Nephron (organoid): ENCODE data around the gene PGLYRP2.

Experiments used
- H3K27ac Mint-ChIP-seq, 3 experiments: 2 replicates each; pipeline ENCODE4 v1.8.0; 2020; ENCODE audit warnings: mixed read lengths in 3 of 3, mild to moderate bottlenecking in 2 of 3, moderate library complexity in 1 of 3
- H3K27me3 Mint-ChIP-seq: 2 replicates; pipeline ENCODE4 v1.8.0; 2021; ENCODE audit warnings: low read depth, mild to moderate bottlenecking, moderate library complexity, mixed read lengths
- H3K36me3 Mint-ChIP-seq: 2 replicates; pipeline ENCODE4 v1.8.0; 2020; ENCODE audit warnings: low read depth, mixed read lengths
- H3K4me1 Mint-ChIP-seq: 2 replicates; pipeline ENCODE4 v1.8.0; 2020; ENCODE audit warnings: mixed read lengths
- H3K4me3 Mint-ChIP-seq, 3 experiments: 2 replicates each; pipeline ENCODE4 v1.8.0; 2020; ENCODE audit warnings: mild to moderate bottlenecking in 3 of 3, mixed read lengths in 3 of 3, moderate library complexity in 2 of 3
- H3K9me3 Mint-ChIP-seq: 2 replicates; pipeline ENCODE4 v1.8.0; 2020; ENCODE audit warnings: mixed read lengths
- TF ChIP-seq, protein P1 (sequence below), 3 experiments: fragments of 200-600 bp; sonication (generic); IDR thresholded peaks; one replicate each; pipeline ENCODE4 v1.5.0; 2021; ENCODE audit warnings: antibody characterized with exemption in 3 of 3; ENCODE audit not compliant: unreplicated experiment in 3 of 3

PGLYRP2 gene

DNA sequence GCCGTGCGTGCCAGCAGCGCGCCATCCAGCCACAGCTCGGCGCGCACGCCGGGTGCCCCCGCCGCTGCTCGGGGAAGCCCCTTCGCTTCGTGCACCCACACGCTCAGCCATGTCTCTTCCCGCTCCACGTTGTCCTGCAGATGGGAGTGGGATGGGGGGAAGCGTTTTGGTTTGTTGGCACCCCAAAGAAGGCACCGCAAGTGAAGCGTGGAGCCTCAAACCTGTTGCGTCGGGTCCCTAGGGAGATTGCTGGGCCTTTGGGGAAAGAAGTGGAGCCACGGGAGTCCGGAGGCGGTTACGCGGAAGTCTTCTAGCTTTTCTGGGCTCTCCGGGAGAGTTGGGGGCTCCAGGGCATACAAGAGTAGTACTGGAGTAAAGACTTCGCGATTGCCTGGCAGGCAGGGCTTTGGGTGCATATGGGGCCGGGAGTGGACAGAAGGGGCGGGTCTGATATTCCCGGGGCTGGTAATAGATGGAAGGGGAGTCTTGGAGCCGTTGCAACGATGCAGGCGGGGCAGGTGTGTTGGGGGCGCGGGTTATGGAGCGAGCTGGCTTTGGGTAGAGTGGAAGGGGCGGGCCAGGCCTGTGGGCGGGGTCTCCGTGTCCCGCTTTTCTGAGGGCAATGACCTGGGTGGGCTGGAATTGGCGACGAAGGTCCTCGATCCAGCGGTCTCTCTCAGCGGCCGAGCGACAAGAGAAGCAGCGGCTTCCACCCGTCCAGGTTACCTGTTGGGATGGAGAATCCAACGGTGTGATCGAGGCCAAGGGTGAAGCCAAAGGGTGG lies 21.4 kb downstream of the PGLYRP2 start:
- Mint-ChIP-seq H3K27me3 (peaks cover 92% of the 10 kb centered on the region), H3K36me3 (peaks cover 4% of the 10 kb centered on the region), H3K9me3 (no peaks in the 10 kb centered on the region), H3K4me3 (no peak overlapping the region), H3K27ac (no peak overlapping the region), H3K4me1 (peaks cover 8% of the 10 kb centered on the region)
- TF ChIP-seq, protein P1, sequence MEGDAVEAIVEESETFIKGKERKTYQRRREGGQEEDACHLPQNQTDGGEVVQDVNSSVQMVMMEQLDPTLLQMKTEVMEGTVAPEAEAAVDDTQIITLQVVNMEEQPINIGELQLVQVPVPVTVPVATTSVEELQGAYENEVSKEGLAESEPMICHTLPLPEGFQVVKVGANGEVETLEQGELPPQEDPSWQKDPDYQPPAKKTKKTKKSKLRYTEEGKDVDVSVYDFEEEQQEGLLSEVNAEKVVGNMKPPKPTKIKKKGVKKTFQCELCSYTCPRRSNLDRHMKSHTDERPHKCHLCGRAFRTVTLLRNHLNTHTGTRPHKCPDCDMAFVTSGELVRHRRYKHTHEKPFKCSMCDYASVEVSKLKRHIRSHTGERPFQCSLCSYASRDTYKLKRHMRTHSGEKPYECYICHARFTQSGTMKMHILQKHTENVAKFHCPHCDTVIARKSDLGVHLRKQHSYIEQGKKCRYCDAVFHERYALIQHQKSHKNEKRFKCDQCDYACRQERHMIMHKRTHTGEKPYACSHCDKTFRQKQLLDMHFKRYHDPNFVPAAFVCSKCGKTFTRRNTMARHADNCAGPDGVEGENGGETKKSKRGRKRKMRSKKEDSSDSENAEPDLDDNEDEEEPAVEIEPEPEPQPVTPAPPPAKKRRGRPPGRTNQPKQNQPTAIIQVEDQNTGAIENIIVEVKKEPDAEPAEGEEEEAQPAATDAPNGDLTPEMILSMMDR (IDR thresholded peaks at IDR 0.05; ENCODE audit: unreplicated experiment in 3 of 3), result no peak

DNA sequence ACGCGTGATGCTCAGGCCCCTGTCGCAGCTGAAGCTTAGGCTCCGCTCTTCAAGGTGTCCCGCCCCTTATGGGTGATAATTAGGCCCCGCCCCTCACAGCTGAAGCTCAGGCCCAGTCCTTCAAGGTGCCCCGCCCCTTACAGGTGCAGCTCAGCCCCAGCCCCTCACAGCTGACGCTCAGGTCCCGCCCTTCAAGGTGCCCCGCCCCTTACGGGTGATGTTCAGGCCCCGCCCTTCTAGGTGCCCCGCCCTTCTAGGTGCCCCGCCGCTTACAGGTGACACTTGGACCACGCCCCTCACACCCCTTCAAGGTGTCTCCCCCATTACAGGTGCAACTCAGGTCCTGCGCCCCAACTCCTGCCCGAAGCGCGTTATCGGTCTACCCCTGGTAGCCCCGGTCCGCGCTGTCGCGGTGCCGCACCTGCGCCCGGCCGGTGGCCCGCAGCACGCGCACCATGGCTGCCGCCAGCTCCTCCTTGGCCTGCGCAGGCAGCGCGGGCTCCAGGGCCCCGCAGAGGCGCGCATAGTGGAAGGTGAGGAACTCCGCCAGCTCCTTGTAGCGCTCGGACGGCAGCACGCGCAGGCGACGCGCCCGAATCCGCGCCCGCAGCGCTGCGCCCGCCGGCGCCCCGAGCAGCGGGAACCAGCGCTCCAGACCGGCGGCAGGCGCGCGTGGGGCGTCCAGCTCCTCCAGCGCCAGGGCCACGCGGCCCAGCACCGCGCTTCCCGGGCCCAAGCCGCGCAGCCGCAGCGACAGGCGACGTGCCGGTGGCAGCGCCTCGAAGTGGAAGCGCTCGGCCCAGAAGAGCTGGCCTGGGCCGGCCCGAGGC lies 22.2 kb downstream of the PGLYRP2 start:
- TF ChIP-seq, protein P1 (IDR thresholded peaks at IDR 0.05; ENCODE audit: unreplicated experiment in 3 of 3), result no peak
- Mint-ChIP-seq H3K9me3 (no peaks in the 10 kb centered on the region), H3K27me3 (peaks cover 84% of the 10 kb centered on the region), H3K36me3 (peaks cover 4% of the 10 kb centered on the region), H3K4me3 (no peak overlapping the region), H3K4me1 (peaks cover 8% of the 10 kb centered on the region), H3K27ac (no peak overlapping the region)

DNA sequence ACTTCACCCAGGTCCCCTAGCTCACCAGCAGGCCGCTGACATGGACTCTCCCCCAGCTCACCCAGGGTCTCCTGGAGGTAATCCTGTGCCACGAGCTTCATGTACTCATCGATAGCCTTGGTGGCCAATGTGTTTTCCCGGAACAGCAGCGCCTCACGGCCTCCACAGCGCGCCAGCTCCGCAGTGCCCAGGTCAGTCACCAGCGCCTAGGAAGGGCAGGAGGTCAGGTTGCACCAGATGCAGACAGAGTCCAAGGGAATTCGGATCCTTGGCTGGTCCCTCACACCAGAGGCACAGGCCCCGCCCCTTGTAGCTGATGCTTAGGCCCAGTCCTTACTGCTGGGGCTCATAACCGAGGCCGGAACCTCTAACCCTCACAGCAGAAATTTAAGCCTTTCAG lies 22.9 kb downstream of the PGLYRP2 start:
- Mint-ChIP-seq H3K27ac (no peak overlapping the region), H3K27me3 (peaks cover 84% of the 10 kb centered on the region), H3K9me3 (no peaks in the 10 kb centered on the region), H3K4me3 (no peak overlapping the region), H3K4me1 (peaks cover 8% of the 10 kb centered on the region), H3K36me3 (peaks cover 4% of the 10 kb centered on the region)
- TF ChIP-seq, protein P1 (IDR thresholded peaks at IDR 0.05; ENCODE audit: unreplicated experiment in 3 of 3), result no peak

DNA sequence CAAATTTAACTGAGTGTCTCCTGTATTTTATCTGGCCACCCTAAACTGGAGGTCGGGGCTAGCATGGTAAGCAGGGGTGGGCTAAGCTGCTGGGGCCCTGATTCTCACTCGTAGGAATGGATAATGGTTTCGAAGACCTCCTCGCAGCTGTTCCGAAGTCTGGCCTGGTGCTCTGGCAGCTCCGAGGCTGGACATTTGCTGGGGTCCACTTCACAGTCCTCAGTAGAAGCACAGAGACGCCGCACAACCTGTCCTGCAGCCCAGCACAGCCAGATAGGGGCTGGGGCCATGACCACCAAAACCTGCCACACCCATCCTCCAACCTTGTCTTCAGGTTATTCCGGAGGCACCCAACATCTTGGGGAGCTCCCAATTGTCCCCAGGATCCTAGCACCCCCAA lies 23.3 kb downstream of the PGLYRP2 start:
- no peaks in the 10 kb centered on the region for H3K9me3 Mint-ChIP-seq
- peaks cover 84% of the 10 kb centered on the region for H3K27me3 Mint-ChIP-seq
- no peak overlapping the region for H3K4me3 Mint-ChIP-seq
- no peak overlapping the region for H3K27ac Mint-ChIP-seq
- H3K4me1 Mint-ChIP-seq, result peaks cover 8% of the 10 kb centered on the region
- H3K36me3 Mint-ChIP-seq, result peaks cover 4% of the 10 kb centered on the region
- TF ChIP-seq, protein P1 (IDR thresholded peaks at IDR 0.05; ENCODE audit: unreplicated experiment in 3 of 3), result no peak

DNA sequence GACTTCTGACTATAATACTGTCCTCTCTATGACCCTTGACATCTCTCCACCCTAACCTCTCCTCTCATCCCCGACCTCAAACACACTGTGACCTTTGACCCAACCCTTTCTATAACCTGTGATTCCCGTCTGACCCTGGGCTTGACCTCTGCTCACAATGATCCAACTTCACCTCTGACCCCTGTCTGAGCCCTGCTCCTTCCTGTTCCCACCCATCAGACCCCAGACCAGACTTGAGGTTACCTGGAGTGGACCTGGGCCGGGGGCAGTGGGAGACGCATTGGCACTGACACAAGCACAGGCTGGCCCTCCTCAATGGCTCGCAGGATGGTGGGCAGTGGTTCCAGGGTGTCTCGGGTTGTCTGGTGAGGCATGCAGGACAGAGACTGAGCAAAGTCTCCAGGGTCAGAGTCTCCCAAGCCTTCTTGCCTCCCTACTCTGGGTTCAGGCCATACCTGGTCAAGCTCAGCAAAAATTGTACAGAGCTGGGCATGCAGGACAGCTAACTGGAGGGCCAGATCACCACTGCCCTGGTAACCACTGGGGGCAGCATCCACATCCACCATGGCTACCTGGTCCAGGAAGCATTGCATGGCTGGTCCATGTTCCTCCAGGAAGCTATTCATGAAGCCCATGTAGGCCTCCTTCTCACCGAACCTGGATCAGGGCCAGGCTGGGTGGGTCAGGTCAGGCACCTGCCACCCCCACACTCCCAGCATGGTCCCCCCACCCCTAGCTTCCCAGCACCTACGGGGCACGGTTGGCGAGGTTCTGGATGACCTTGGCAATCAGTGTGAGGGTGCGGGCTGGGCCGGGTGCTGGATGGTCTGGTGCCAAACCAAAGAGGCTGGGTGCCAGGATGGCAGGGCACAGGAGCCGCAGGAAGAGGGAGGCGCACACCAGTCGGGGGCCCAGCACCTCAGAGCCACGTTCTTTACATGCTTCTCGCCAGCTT lies 25.1 kb downstream of the PGLYRP2 start:
- TF ChIP-seq, protein P1 (IDR thresholded peaks at IDR 0.05; ENCODE audit: unreplicated experiment in 3 of 3), result peak in 1 of 3 experiments; percentile 13
- H3K36me3 Mint-ChIP-seq, result peaks cover 4% of the 10 kb centered on the region
- H3K27ac Mint-ChIP-seq, result no peak overlapping the region
- H3K4me1 Mint-ChIP-seq, result peaks cover 8% of the 10 kb centered on the region
- H3K9me3 Mint-ChIP-seq, result no peaks in the 10 kb centered on the region
- H3K4me3 Mint-ChIP-seq, result peak overlapping the region; percentile 46 to 74 (median 69)
- peaks cover 66% of the 10 kb centered on the region for H3K27me3 Mint-ChIP-seq
